Mammary epithelial cell (primary cell): ENCODE measurements around the gene HADHA.

Experiments
- CTCF ChIP-seq, 2 donors: IDR thresholded peaks in 1 of 2; conservative IDR thresholded peaks in 1 of 2; 2 replicates each; pipeline ENCODE4 v1.5.1; 2011 to 2012; ENCODE audit warnings: inconsistent platforms in 2 of 2, low read length in 2 of 2, mild to moderate bottlenecking in 2 of 2, control low read depth in 1 of 2, low read depth in 1 of 2; ENCODE audit not compliant: insufficient read depth in 1 of 2; ENCODE audit errors: extremely low read depth in 1 of 2
- EZH2 ChIP-seq: IDR thresholded peaks from 2 replicates; pipeline ENCODE4 v1.6.1; 2012; ENCODE audit warnings: low read length, inconsistent platforms, borderline replicate concordance

- TF ChIP-seq CTCF (conservative IDR thresholded peaks at IDR 0.05 in 1 of 2, IDR thresholded peaks at IDR 0.05 in 1 of 2; ENCODE audit: extremely low read depth in 1 of 2, insufficient read depth in 1 of 2, low read depth in 1 of 2, low read length in 2 of 2) (no peak), EZH2 (no peak)
Measured at GRCh38 chr2:26169681-26170414, 74.6 kb downstream of the HADHA start.
